ENCODE results near the gene TOGARAM2.
"Not testable (repeated sequence)": the region's sequence is repeated elsewhere in the genome, so short reads cannot be mapped to it uniquely, and the experiment has no call there.

TOGARAM2 gene

DNA sequence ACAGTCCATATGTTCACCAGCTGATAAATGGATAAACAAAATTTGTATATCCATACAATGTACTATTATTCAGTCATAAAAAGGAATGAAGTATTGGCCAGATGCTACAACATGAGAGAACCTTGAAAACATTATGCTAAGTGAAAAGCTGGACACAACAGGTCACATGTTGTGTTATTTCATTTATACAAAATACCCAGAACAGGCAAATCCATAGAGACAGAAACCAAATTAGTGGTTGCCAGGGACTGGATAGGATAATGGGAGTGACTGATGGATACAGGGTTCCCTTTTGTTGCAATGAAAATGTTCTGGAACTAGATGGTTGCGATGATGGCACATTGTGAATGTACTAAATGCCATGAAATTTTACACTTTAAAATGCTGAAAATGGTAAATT, 103.5 kb downstream of the TOGARAM2 start:
- no peak overlapping the region for H3K9ac ChIP-seq (ENCODE audit: low read length)
- H4K20me1 ChIP-seq (ENCODE audit: insufficient read depth, low read length), result no peaks in the 10 kb centered on the region
- H3K4me1 ChIP-seq (ENCODE audit: low read length), result no peaks in the 10 kb centered on the region
- no peak overlapping the region for H3K4me3 ChIP-seq (ENCODE audit: low read length)
- H3K79me2 ChIP-seq (ENCODE audit: low read length), result no peaks in the 10 kb centered on the region
- H3K27ac ChIP-seq (ENCODE audit: low read length), result no peak overlapping the region
- no peak overlapping the region for H2AFZ ChIP-seq (ENCODE audit: low read depth, low read length)
- peaks cover 17% of the 10 kb centered on the region for H3K27me3 ChIP-seq (ENCODE audit: low read depth, low read length)
- H3K4me2 ChIP-seq (ENCODE audit: low read length), result no peak overlapping the region
- no peaks in the 10 kb centered on the region for H3K36me3 ChIP-seq (replicated peaks; ENCODE audit: low read depth, low read length)
- TF ChIP-seq, protein P1, sequence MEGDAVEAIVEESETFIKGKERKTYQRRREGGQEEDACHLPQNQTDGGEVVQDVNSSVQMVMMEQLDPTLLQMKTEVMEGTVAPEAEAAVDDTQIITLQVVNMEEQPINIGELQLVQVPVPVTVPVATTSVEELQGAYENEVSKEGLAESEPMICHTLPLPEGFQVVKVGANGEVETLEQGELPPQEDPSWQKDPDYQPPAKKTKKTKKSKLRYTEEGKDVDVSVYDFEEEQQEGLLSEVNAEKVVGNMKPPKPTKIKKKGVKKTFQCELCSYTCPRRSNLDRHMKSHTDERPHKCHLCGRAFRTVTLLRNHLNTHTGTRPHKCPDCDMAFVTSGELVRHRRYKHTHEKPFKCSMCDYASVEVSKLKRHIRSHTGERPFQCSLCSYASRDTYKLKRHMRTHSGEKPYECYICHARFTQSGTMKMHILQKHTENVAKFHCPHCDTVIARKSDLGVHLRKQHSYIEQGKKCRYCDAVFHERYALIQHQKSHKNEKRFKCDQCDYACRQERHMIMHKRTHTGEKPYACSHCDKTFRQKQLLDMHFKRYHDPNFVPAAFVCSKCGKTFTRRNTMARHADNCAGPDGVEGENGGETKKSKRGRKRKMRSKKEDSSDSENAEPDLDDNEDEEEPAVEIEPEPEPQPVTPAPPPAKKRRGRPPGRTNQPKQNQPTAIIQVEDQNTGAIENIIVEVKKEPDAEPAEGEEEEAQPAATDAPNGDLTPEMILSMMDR (IDR thresholded peaks at IDR 0.05; ENCODE audit: low read depth, low read length), result no peak
- no peak for TF ChIP-seq EZH2phosphoT487 (IDR thresholded peaks at IDR 0.05; ENCODE audit: low read depth)
- no peaks in the 10 kb centered on the region for H3K9me3 ChIP-seq (ENCODE audit: insufficient read depth, low read length)

DNA sequence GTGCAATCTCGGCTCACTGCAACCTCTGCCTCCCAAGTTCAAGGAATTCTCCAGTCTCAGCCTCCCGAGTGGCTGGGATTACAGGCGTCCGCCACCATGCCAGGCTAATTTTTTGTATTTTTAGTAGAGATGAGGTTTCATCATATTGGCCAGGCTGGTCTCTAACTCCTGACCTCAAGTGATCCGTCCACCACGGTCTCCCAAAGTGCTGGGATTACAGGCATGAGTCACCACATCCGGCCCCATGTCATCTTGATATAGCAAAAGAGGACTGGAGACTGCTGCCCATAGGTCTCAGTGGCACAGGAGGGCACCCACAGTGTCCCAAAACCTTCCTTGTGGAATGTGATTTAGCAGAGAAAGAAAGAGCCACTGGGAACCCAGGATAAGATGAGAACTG, 109.2 kb downstream of the TOGARAM2 start:
- not testable (repeated sequence) for H3K36me3 ChIP-seq (replicated peaks; ENCODE audit: low read depth, low read length); H3K4me2 ChIP-seq (ENCODE audit: low read length); H2AFZ ChIP-seq (ENCODE audit: low read depth, low read length); H3K79me2 ChIP-seq (ENCODE audit: low read length); H3K9me3 ChIP-seq (ENCODE audit: insufficient read depth, low read length); H3K4me3 ChIP-seq (ENCODE audit: low read length); H3K27ac ChIP-seq (ENCODE audit: low read length); H4K20me1 ChIP-seq (ENCODE audit: insufficient read depth, low read length); H3K9ac ChIP-seq (ENCODE audit: low read length); H3K4me1 ChIP-seq (ENCODE audit: low read length)
- peaks cover 21% of the 10 kb centered on the region for H3K27me3 ChIP-seq (ENCODE audit: low read depth, low read length)

DNA sequence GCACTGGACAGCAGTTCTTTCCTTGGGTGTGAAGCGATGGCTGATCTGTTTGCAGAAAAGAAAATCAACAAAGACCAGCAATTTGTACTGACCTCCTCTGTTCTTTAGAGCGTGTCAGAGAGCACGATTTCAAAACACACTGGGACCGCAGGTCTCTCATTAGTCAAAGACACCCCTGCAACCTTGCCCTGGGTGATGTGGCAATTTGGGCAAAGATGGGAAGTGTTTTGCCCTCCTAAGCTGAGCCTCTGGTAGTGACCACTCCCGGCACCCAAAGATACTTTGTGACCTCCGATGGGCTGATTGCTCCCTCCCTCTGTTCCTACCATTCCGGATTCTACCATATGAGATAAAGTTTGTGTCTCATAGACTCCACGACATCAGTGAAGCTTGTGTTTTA, 115.9 kb downstream of the TOGARAM2 start:
- H2AFZ ChIP-seq (ENCODE audit: low read depth, low read length), result no peak overlapping the region
- no peaks in the 10 kb centered on the region for H4K20me1 ChIP-seq (ENCODE audit: insufficient read depth, low read length)
- no peaks in the 10 kb centered on the region for H3K79me2 ChIP-seq (ENCODE audit: low read length)
- no peaks in the 10 kb centered on the region for H3K4me1 ChIP-seq (ENCODE audit: low read length)
- H3K4me3 ChIP-seq (ENCODE audit: low read length), result no peak overlapping the region
- no peaks in the 10 kb centered on the region for H3K9me3 ChIP-seq (ENCODE audit: insufficient read depth, low read length)
- H3K36me3 ChIP-seq (replicated peaks; ENCODE audit: low read depth, low read length), result no peaks in the 10 kb centered on the region
- TF ChIP-seq, protein P1 (IDR thresholded peaks at IDR 0.05; ENCODE audit: low read depth, low read length), result no peak
- no peak for TF ChIP-seq EZH2phosphoT487 (IDR thresholded peaks at IDR 0.05; ENCODE audit: low read depth)
- no peak overlapping the region for H3K9ac ChIP-seq (ENCODE audit: low read length)
- no peaks in the 10 kb centered on the region for H3K27me3 ChIP-seq (ENCODE audit: low read depth, low read length)
- no peak overlapping the region for H3K27ac ChIP-seq (ENCODE audit: low read length)
- no peak overlapping the region for H3K4me2 ChIP-seq (ENCODE audit: low read length)

DNA sequence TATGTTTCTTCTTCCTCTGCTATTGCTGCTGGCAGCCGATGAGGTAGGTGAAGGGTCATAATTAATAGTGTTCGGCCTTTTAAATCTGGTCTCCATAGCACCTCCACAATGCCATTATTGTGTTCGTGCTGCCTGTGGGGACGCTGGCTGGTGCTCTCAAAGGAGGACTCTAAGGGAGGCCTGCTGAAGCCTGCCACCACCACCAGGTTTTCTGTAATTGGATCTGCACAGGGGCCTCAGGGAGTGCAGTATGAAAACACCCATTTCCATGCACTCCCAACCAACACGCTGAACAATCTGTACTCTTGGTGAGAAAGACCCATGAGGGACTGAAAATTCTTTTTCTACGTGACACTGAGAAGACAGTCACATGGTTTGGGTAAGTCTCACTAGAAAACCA, 116.5 kb downstream of the TOGARAM2 start:
- Histone ChIP-seq H2AFZ (ENCODE audit: low read depth, low read length) (no peak overlapping the region), H3K27ac (ENCODE audit: low read length) (no peak overlapping the region), H3K9me3 (ENCODE audit: insufficient read depth, low read length) (no peaks in the 10 kb centered on the region), H3K4me2 (ENCODE audit: low read length) (no peak overlapping the region), H3K4me3 (ENCODE audit: low read length) (no peak overlapping the region), H3K9ac (ENCODE audit: low read length) (no peak overlapping the region), H3K79me2 (ENCODE audit: low read length) (no peaks in the 10 kb centered on the region), H3K4me1 (ENCODE audit: low read length) (no peaks in the 10 kb centered on the region), H4K20me1 (ENCODE audit: insufficient read depth, low read length) (no peaks in the 10 kb centered on the region), H3K36me3 (replicated peaks; ENCODE audit: low read depth, low read length) (no peaks in the 10 kb centered on the region), H3K27me3 (ENCODE audit: low read depth, low read length) (no peaks in the 10 kb centered on the region)
- TF ChIP-seq, protein P1 (IDR thresholded peaks at IDR 0.05; ENCODE audit: low read depth, low read length), result no peak
- no peak for TF ChIP-seq EZH2phosphoT487 (IDR thresholded peaks at IDR 0.05; ENCODE audit: low read depth)

DNA sequence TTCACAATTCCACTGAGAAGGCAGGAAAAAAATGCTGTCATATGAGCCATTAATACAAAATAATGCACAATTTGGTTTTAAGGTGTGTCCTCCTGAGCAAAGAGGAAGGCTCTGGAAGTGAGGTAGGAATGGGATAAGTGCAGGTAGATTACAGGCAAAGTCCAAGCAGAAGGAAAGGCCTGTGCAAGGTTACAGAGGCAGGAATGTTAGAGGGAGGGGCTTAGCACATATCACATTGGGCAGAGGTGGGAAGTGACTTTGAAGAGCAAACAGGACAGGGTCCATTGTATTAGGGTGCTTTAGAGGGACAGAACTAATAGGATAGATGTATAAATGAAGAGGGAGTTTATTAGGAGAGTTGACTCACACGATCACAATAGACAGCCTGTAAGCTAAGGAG, 119.5 kb downstream of the TOGARAM2 start:
- Histone ChIP-seq H4K20me1 (ENCODE audit: insufficient read depth, low read length) (no peaks in the 10 kb centered on the region), H2AFZ (ENCODE audit: low read depth, low read length) (no peak overlapping the region), H3K27ac (ENCODE audit: low read length) (no peak overlapping the region), H3K36me3 (replicated peaks; ENCODE audit: low read depth, low read length) (no peaks in the 10 kb centered on the region), H3K4me1 (ENCODE audit: low read length) (no peaks in the 10 kb centered on the region), H3K9ac (ENCODE audit: low read length) (no peak overlapping the region), H3K27me3 (ENCODE audit: low read depth, low read length) (no peaks in the 10 kb centered on the region), H3K4me3 (ENCODE audit: low read length) (no peak overlapping the region), H3K4me2 (ENCODE audit: low read length) (no peak overlapping the region), H3K79me2 (ENCODE audit: low read length) (no peaks in the 10 kb centered on the region), H3K9me3 (ENCODE audit: insufficient read depth, low read length) (no peaks in the 10 kb centered on the region)
- TF ChIP-seq EZH2phosphoT487 (IDR thresholded peaks at IDR 0.05; ENCODE audit: low read depth), result no peak
- TF ChIP-seq, protein P1 (IDR thresholded peaks at IDR 0.05; ENCODE audit: low read depth, low read length), result no peak

Data from OCI-LY3 (cell line).